Fibroblast of lung (primary cell): ENCODE measurements around the gene CDKAL1.
"Not testable (repeated sequence)": the region's sequence is repeated elsewhere in the genome, so short reads cannot be mapped to it uniquely, and the experiment has no call there.

Source experiments
- EZH2 ChIP-seq: IDR thresholded peaks from 2 replicates; pipeline ENCODE4 v1.5.1; 2012; ENCODE audit warnings: low read length, control low read depth, mild to moderate bottlenecking; ENCODE audit errors: missing control alignments
- TF ChIP-seq, protein P1 (sequence below), 2 donors: IDR thresholded peaks in 1 of 2; conservative IDR thresholded peaks in 1 of 2; 1 replicate in 1 of 2; 2 replicates in 1 of 2; pipeline ENCODE4 v1.5.1; 2011 to 2012; ENCODE audit warnings: low read length in 2 of 2, control low read depth in 1 of 2, inconsistent platforms in 1 of 2, low read depth in 1 of 2, mild to moderate bottlenecking in 1 of 2

DNA sequence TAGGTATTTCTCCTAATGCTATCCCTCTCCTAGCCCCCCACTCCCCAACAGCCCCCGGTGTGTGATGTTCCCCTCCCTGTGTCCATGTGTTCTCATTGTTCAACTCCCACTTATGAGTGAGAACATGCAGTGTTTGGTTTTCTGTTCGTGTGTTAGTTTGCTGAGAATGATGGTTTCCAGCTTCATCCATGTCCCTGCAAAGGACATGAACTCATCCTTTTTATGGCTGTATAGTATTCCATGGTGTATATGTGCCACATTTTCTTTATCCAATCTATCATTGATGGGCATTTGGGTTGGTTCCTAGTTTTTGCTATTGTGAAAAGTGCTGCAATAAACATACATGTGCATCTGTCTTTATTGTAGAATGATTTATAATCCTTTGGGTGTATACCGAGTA lies 56.2 kb downstream of the CDKAL1 start:
- TF ChIP-seq, protein P1, sequence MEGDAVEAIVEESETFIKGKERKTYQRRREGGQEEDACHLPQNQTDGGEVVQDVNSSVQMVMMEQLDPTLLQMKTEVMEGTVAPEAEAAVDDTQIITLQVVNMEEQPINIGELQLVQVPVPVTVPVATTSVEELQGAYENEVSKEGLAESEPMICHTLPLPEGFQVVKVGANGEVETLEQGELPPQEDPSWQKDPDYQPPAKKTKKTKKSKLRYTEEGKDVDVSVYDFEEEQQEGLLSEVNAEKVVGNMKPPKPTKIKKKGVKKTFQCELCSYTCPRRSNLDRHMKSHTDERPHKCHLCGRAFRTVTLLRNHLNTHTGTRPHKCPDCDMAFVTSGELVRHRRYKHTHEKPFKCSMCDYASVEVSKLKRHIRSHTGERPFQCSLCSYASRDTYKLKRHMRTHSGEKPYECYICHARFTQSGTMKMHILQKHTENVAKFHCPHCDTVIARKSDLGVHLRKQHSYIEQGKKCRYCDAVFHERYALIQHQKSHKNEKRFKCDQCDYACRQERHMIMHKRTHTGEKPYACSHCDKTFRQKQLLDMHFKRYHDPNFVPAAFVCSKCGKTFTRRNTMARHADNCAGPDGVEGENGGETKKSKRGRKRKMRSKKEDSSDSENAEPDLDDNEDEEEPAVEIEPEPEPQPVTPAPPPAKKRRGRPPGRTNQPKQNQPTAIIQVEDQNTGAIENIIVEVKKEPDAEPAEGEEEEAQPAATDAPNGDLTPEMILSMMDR (conservative IDR thresholded peaks at IDR 0.05 in 1 of 2, IDR thresholded peaks at IDR 0.05 in 1 of 2; ENCODE audit: low read depth in 1 of 2, low read length in 2 of 2): not testable (repeated sequence)
- not testable (repeated sequence) for TF ChIP-seq EZH2
